Endometrium (tissue), 2 donors: Measurements from ENCODE around the gene ERI3.
"Not testable (repeated sequence)": the region's sequence is repeated elsewhere in the genome, so short reads cannot be mapped to it uniquely, and the experiment has no call there.

Experiments
- FAIRE-seq: peaks from 2 replicates; lab custom pipeline; 2012; peaks lifted over from hg19 to GRCh38; lab: Jason Lieb, UNC
- donor health status: control.
- donor health status: control.

ERI3 gene

DNA sequence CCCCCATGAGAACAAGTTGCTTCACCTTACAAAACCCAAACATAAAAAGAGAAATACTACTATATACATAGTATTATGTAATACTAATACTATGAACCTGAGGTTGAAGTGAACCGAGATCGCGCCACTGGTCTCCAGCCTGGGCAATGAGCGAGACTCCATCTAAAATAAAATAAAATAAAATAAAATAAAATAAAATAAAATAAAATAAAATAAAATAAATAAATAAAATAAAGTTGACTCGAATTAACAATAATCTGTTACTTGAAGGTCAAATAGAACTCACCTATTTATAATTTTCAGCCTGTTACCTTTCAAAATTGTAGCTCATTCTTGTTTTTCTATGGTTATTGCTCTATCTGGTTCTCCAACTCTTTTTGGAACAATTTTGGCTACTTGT is 148.5 kb downstream of the ERI3 start:
- FAIRE-seq = not testable (repeated sequence)

DNA sequence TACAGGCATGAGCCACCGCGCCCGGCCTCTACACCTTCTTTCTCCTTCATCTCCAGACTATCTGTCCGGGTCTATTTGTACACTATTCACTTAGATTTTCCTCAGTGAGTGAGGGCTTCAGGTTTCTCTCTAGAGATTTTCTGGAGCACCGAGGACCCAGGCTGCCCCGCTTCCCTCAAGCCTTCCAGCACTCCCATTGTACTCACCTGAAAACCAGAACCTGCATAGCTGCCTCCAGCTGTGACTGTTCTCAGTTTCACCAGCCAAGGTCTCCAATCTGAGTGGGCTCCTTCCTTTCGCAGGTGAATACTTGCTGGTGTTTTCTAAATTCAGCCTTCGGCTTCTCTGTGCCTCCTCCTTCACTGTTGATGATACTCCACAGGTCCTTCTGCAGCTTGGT is 154.7 kb downstream of the ERI3 start:
- FAIRE-seq = no peak

GRCh38 chr1:44174630-44175029 is 180.4 kb downstream of the ERI3 start:
- no peak for FAIRE-seq
